GM12864 (cell line): Measurements from ENCODE around the gene ADCYAP1R1.

ENCODE experiments used
- DNase-seq: peaks from one replicate; pipeline ENCODE4 v3.0.0-alpha.2; 2011; ENCODE audit warnings: low read depth
- H3K4me3 ChIP-seq: 2 replicates; pipeline ENCODE4 v1.5.1; 2011; ENCODE audit warnings: mild to moderate bottlenecking, low read depth, low read length, control low read depth
- TF ChIP-seq, protein P1 (sequence below): IDR thresholded peaks from 2 replicates; pipeline ENCODE4 v1.5.1; 2011; ENCODE audit warnings: low read depth, mild to moderate bottlenecking, moderate library complexity, low read length, control low read depth, inconsistent platforms; ENCODE audit errors: missing control alignments

Gene ADCYAP1R1

DNA sequence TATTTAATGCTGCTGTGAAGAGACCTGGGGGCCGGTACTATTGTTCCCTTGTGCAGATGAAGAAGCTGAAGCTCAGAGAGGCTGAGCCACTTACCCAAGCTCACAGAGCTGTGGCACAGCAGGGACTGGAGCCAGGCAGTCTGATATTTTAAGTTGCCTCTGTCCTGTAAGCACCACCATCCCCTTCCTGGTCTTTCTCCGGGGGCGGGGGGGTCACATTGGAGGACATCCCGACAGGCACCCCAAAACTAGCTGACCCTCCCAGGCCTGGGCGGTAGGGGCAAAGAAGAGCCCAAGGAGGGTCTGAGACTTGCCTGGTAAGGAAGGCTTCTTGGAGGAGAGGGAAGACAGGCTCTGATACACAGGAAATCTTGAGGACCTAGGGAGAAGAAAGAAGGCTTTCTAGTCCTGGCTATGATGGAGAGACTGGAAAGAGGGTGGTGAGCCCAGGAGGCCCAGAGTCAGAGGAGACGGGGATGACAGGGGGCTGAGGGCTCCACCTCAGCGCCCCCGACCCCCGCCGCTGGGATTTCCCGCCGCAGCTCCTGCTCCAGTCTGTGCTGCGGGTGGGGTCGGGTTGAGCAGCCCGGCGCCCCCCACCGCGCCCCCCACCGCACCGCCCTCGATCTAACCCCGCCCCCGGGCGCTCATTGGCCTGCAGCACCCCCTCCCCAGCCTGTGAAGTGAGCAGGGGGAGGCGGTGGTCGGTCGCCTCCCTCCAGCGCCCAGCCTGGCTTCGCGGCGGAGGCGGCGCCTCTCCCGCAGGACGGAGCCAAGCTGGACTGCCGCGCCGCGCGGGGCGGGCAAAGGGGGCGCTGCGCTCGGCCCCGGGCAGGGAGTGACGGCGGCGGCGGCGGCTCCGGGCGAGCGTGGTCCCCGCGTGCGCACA is at the start of gene ADCYAP1R1:
ADCYAP1R1 (plus strand) TSS at position 711 of the 889 bp plus-strand sequence. CDS start 10,957 bp downstream, outside the sequence.
- DNase-seq = no peak
- TF ChIP-seq, protein P1, sequence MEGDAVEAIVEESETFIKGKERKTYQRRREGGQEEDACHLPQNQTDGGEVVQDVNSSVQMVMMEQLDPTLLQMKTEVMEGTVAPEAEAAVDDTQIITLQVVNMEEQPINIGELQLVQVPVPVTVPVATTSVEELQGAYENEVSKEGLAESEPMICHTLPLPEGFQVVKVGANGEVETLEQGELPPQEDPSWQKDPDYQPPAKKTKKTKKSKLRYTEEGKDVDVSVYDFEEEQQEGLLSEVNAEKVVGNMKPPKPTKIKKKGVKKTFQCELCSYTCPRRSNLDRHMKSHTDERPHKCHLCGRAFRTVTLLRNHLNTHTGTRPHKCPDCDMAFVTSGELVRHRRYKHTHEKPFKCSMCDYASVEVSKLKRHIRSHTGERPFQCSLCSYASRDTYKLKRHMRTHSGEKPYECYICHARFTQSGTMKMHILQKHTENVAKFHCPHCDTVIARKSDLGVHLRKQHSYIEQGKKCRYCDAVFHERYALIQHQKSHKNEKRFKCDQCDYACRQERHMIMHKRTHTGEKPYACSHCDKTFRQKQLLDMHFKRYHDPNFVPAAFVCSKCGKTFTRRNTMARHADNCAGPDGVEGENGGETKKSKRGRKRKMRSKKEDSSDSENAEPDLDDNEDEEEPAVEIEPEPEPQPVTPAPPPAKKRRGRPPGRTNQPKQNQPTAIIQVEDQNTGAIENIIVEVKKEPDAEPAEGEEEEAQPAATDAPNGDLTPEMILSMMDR = no peak
- H3K4me3 ChIP-seq = no peak within 1 kb of the TSS

DNA sequence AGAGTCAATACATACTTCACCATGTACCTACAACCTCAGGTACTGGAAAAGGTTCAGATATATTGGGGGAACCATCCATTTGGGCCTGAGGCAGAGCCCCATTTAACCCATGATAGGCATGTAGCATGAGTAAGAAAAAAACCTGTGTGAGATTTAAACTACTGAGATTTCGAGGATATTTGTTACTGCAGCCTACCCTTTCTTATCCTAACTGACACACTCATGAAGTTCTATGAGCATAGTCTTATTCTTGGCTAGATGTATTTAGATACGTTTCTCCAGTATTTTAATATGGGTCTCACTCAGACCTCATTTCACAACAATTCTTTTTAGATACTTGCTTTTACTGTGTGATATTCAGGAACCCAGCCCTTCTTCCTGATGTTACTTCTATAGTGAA is 49.0 kb upstream of the ADCYAP1R1 start:
- no peak overlapping the region for H3K4me3 ChIP-seq
- DNase-seq = no peak
- TF ChIP-seq, protein P1 = no peak

DNA sequence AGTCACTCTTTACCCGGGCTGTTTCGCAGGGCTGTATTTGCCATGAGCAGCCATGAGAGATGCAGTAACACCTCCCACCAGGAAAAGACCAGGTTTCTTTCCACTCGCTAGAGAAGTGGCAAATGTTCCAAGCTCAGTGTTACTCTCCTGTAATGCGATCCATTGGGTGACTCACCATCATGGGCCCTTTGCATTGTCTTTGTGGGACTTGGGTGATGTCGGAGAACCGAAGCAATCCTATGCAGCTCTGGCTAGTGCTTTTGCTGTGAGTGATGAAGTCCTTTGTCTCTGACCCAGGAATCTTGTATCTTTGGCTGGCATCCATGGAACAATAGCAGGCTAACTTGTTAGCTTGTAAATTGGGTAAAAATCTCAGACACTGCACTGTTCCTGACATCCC is 48.4 kb upstream of the ADCYAP1R1 start:
- TF ChIP-seq, protein P1 = no peak
- no peak for DNase-seq
- no peak overlapping the region for H3K4me3 ChIP-seq

DNA sequence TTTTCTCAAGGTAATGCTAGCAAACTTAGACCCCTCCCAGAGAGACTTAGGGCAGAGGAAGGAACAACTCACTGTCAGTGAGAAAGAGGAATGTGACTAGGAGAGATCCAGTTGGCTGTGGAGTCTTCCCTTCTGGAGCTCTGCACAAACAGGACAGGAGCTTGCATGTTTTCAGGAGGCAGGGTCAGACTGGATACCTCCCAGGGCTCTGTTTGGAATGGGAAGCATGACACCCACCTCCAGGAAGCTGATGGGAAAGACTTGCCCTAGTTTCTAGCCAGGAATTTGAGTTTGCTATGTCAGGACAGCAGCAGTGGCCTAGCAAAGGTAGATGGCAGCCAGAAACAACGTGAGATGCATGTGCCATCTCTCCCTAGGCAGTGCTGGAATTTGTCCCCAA is 47.7 kb upstream of the ADCYAP1R1 start:
- no peak overlapping the region for H3K4me3 ChIP-seq
- no peak for DNase-seq
- TF ChIP-seq, protein P1 = no peak

DNA sequence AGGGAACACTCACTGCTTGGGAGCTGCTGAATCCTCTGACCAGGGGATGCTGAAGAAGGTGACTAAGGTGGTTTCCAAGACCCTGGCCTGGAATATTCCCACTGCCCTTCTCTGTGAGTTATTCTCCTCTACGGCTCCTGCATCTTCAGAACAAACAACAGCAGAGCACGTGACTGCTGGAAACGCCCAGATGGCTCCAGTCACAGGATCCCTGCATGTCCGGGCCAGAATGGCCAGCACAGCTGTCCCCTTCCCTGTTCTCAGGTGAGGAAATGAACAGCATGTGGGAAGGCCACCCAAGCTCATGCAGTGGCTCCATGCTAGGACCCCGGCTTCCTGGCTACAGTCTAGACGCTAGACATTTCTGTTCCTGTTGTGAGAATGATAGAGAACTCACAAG is 45.3 kb upstream of the ADCYAP1R1 start:
- no peak for DNase-seq
- H3K4me3 ChIP-seq = no peak overlapping the region
- TF ChIP-seq, protein P1 = no peak

DNA sequence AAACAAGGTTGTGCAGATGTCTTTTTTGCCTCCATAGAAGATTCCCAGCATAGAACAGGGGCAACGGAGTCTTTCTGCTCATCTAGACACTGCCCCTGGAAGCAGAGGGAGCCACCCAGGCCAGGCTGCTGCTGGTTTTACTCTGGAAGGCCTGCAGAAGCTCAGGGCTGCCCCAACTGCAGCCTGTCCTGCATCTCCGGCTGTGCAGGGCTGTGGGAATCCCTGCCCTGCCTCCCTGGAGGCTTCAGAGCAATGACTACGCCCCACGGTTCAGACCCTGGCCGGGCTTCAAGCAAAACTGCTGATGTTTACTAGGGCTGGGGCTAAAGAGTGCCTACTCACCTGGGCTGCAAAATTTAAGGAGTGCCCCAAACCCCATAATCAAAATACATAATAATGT is 44.5 kb upstream of the ADCYAP1R1 start:
- no peak for DNase-seq
- H3K4me3 ChIP-seq = no peak overlapping the region
- TF ChIP-seq, protein P1 = no peak

DNA sequence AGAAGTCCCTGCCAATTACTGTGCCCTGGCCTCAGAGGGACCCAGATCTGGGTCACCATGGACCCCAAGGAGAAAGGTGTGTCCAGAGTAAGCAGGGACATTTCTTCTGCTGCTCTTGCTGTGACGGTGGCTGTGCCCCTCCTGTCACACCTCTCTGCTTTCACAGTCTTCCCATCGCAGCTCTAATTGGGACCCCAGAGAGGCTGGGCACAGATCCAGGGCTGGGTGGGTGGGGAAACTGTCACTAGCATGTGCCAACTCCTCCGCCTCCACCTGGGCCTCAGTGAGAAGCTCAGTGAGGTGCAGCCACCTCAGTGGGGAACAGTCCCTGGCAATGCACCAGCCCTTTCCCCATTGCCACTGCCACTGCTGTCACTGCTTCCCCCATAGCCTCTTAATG is 37.3 kb upstream of the ADCYAP1R1 start:
- TF ChIP-seq, protein P1 = no peak
- no peak overlapping the region for H3K4me3 ChIP-seq
- no peak for DNase-seq
